ENCODE results near the gene MRTFB. TPM values are rescaled to one million over a fixed set of nuclear protein-coding genes. Genes with fewer than 3 reads are reported as not detected.

Gene MRTFB
- total and polyA plus RNA-seq, 2 experiments from 2014 or later: 13.9 to 22.2 TPM

DNA sequence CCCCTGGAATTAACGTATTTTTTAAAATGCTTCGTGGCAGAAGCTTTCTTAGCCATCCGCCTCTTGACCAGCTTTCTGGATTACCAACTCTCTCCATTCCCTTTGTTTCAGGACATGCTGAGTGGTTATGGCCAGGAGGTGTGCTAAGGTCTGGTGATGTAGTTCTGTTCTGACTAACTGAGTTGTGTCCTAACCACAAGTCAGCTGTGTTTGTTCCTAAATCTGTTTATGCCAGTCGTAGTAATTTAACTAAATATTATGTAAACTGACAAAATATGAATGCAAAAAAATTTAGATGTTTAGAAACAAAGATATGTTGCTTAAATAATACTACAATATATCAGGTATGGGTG, 61.6 kb downstream of the MRTFB start:
- TF ChIP-seq, protein P1, sequence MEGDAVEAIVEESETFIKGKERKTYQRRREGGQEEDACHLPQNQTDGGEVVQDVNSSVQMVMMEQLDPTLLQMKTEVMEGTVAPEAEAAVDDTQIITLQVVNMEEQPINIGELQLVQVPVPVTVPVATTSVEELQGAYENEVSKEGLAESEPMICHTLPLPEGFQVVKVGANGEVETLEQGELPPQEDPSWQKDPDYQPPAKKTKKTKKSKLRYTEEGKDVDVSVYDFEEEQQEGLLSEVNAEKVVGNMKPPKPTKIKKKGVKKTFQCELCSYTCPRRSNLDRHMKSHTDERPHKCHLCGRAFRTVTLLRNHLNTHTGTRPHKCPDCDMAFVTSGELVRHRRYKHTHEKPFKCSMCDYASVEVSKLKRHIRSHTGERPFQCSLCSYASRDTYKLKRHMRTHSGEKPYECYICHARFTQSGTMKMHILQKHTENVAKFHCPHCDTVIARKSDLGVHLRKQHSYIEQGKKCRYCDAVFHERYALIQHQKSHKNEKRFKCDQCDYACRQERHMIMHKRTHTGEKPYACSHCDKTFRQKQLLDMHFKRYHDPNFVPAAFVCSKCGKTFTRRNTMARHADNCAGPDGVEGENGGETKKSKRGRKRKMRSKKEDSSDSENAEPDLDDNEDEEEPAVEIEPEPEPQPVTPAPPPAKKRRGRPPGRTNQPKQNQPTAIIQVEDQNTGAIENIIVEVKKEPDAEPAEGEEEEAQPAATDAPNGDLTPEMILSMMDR (conservative IDR thresholded peaks at IDR 0.05; ENCODE audit: low read depth in 2 of 2): no peak
- TF ChIP-seq ZNF331 (CRISPR knock-in tag; IDR thresholded peaks at IDR 0.05; ENCODE audit: low read depth) (no peak), ZNF114 (CRISPR knock-in tag; IDR thresholded peaks at IDR 0.05) (no peak), POLR2AphosphoS5 (IDR thresholded peaks at IDR 0.05; ENCODE audit: low read depth) (no peak), CREB1 (CRISPR knock-in tag; IDR thresholded peaks at IDR 0.05; ENCODE audit: low read depth) (no peak), NANOG (IDR thresholded peaks at IDR 0.05; ENCODE audit: borderline replicate concordance) (no peak), STAT1 (IDR thresholded peaks at IDR 0.05; ENCODE audit: unreplicated experiment) (no peak), EZH2phosphoT487 (IDR thresholded peaks at IDR 0.05; ENCODE audit: unreplicated experiment) (no peak), EZH2 (IDR thresholded peaks at IDR 0.05; ENCODE audit: low read depth, unreplicated experiment) (no peak)
- TF ChIP-seq, protein P2, sequence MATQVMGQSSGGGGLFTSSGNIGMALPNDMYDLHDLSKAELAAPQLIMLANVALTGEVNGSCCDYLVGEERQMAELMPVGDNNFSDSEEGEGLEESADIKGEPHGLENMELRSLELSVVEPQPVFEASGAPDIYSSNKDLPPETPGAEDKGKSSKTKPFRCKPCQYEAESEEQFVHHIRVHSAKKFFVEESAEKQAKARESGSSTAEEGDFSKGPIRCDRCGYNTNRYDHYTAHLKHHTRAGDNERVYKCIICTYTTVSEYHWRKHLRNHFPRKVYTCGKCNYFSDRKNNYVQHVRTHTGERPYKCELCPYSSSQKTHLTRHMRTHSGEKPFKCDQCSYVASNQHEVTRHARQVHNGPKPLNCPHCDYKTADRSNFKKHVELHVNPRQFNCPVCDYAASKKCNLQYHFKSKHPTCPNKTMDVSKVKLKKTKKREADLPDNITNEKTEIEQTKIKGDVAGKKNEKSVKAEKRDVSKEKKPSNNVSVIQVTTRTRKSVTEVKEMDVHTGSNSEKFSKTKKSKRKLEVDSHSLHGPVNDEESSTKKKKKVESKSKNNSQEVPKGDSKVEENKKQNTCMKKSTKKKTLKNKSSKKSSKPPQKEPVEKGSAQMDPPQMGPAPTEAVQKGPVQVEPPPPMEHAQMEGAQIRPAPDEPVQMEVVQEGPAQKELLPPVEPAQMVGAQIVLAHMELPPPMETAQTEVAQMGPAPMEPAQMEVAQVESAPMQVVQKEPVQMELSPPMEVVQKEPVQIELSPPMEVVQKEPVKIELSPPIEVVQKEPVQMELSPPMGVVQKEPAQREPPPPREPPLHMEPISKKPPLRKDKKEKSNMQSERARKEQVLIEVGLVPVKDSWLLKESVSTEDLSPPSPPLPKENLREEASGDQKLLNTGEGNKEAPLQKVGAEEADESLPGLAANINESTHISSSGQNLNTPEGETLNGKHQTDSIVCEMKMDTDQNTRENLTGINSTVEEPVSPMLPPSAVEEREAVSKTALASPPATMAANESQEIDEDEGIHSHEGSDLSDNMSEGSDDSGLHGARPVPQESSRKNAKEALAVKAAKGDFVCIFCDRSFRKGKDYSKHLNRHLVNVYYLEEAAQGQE (IDR thresholded peaks at IDR 0.05; ENCODE audit: unreplicated experiment): no peak
- TF ChIP-seq, protein P3, sequence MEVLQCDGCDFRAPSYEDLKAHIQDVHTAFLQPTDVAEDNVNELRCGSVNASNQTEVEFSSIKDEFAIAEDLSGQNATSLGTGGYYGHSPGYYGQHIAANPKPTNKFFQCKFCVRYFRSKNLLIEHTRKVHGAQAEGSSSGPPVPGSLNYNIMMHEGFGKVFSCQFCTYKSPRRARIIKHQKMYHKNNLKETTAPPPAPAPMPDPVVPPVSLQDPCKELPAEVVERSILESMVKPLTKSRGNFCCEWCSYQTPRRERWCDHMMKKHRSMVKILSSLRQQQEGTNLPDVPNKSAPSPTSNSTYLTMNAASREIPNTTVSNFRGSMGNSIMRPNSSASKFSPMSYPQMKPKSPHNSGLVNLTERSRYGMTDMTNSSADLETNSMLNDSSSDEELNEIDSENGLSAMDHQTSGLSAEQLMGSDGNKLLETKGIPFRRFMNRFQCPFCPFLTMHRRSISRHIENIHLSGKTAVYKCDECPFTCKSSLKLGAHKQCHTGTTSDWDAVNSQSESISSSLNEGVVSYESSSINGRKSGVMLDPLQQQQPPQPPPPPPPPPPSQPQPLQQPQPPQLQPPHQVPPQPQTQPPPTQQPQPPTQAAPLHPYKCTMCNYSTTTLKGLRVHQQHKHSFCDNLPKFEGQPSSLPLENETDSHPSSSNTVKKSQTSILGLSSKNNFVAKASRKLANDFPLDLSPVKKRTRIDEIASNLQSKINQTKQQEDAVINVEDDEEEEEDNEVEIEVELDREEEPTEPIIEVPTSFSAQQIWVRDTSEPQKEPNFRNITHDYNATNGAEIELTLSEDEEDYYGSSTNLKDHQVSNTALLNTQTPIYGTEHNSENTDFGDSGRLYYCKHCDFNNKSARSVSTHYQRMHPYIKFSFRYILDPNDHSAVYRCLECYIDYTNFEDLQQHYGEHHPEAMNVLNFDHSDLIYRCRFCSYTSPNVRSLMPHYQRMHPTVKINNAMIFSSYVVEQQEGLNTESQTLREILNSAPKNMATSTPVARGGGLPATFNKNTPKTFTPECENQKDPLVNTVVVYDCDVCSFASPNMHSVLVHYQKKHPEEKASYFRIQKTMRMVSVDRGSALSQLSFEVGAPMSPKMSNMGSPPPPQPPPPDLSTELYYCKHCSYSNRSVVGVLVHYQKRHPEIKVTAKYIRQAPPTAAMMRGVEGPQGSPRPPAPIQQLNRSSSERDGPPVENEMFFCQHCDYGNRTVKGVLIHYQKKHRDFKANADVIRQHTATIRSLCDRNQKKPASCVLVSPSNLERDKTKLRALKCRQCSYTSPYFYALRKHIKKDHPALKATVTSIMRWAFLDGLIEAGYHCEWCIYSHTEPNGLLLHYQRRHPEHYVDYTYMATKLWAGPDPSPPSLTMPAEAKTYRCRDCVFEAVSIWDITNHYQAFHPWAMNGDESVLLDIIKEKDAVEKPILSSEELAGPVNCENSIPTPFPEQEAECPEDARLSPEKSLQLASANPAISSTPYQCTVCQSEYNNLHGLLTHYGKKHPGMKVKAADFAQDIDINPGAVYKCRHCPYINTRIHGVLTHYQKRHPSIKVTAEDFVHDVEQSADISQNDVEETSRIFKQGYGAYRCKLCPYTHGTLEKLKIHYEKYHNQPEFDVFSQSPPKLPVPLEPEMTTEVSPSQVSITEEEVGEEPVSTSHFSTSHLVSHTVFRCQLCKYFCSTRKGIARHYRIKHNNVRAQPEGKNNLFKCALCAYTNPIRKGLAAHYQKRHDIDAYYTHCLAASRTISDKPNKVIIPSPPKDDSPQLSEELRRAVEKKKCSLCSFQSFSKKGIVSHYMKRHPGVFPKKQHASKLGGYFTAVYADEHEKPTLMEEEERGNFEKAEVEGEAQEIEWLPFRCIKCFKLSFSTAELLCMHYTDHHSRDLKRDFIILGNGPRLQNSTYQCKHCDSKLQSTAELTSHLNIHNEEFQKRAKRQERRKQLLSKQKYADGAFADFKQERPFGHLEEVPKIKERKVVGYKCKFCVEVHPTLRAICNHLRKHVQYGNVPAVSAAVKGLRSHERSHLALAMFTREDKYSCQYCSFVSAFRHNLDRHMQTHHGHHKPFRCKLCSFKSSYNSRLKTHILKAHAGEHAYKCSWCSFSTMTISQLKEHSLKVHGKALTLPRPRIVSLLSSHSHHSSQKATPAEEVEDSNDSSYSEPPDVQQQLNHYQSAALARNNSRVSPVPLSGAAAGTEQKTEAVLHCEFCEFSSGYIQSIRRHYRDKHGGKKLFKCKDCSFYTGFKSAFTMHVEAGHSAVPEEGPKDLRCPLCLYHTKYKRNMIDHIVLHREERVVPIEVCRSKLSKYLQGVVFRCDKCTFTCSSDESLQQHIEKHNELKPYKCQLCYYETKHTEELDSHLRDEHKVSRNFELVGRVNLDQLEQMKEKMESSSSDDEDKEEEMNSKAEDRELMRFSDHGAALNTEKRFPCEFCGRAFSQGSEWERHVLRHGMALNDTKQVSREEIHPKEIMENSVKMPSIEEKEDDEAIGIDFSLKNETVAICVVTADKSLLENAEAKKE (CRISPR knock-in tag; IDR thresholded peaks at IDR 0.05): no peak
- no peak for ATAC-seq

More for the DNA sequence above, 61.6 kb downstream of the MRTFB start:
- Mint-ChIP-seq H3K36me3 (ENCODE audit: low read depth) (no peaks in the 10 kb centered on the region), H3K4me3 (no peak overlapping the region), H3K4me1 (no peaks in the 10 kb centered on the region), H3K27ac (no peak overlapping the region), H3K9me3 (no peaks in the 10 kb centered on the region; the same call in 2 of the 3 replicates), H3K27me3 (ENCODE audit: insufficient read depth, low read depth, poor library complexity) (no peaks in the 10 kb centered on the region)
- 0 out of 2 replicates have a peak, but pooled peaks cover 3% of the 10 kb centered on the region for H3K9me2 ChIP-seq (ENCODE audit: insufficient read depth)
- H3K27ac ChIP-seq (ENCODE audit: low read depth): no peak overlapping the region
- H3K36me3 ChIP-seq (ENCODE audit: insufficient read depth): no peaks in the 10 kb centered on the region
- no peaks in the 10 kb centered on the region for H3F3A ChIP-seq (replicated peaks; ENCODE audit: low read depth)
- peaks cover 25% of the 10 kb centered on the region for H3K79me2 ChIP-seq (replicated peaks; ENCODE audit: insufficient read depth)
- H3K4me3 ChIP-seq: no peak overlapping the region
- DNase-seq (ENCODE audit: low spot score): no peak
- no peaks in the 10 kb centered on the region for H3K4me1 ChIP-seq (ENCODE audit: insufficient read depth)
- no peak overlapping the region for H3K4me2 ChIP-seq
- H2AFZ ChIP-seq: no peak overlapping the region
- no peaks in the 10 kb centered on the region; the same call in 1 of the 2 replicates for H4K20me1 ChIP-seq (replicated peaks; ENCODE audit: insufficient read depth)
- no peaks in the 10 kb centered on the region for H3K27me3 ChIP-seq (ENCODE audit: insufficient read depth)
